RWPE1 (cell line): ENCODE measurements around the gene TRAF7.

Experiments used
- CTCF ChIA-PET: fragments of 350-600 bp; sonication (Branson Sonifier 250); formaldehyde crosslinking; extraction: SDS; loops from one replicate; lab custom pipeline; 2021; lab: Yijun Ruan, JAX
- POLR2A ChIA-PET: fragments of 400-600 bp; formaldehyde crosslinking; extraction: SDS; loops from one replicate; lab custom pipeline; 2020; ENCODE audit warnings: antibody characterized with exemption; ENCODE audit not compliant: low non-redundant PET; lab: Yijun Ruan, JAX
- DNase-seq: peaks from one replicate; pipeline ENCODE4 v3.0.0; 2012; ENCODE audit warnings: low spot score
- H3K27ac ChIP-seq: fragments of 450-650 bp; 2 replicates; pipeline ENCODE4 v1.5.1; 2017
- TF ChIP-seq, protein P1 (sequence below): fragments of 450-650 bp; conservative IDR thresholded peaks from 2 replicates; pipeline ENCODE4 v1.5.1; 2017; ENCODE audit warnings: low read depth, mild to moderate bottlenecking

Gene TRAF7

DNA sequence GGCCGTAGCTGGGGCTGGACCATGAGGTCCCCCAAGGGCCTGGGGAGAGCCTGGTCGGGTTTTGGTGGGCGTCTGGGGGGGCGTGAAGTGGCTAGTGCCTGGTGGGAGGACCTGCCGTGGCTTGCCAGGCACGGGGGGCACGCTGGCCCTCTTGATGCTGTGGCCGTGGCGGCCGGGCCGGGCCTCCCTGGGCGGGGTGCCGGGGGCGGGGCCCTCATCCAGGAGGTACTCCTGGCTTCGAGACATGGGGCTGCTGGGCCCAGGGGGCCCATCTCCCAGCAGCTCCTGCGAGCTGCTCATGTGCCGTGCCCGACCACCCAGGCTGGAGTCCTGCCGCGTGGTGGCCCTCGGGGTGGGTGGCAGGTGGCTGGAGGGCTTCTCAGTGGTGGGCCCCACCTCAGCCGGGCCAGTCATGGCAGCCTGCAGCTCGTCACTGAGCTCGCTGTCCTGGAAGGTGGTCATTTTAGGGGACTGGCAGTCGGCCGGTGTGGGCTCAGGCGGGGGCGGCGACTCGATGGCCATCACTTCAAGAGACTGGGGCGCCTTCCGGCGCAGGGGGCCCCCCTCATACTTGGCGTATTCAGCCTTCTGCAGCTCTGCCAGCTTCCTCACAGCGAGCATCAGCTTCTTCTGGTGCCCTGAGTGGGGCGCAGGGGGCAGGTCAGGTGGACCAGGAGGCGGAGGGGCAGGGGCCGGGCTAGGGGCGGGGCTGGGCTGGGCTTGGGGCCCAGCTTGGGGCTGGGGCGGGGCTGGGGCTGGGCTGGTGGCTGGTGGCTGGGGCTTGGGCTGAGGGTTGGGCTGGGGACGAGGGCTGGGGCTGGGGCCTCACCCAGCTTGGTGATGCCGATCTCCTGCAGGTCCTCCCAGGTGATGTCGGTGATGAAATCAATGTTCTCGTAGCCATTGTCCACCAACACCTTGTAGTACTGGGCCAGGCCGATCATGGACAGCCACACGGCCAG lies 25.7 kb downstream of the TRAF7 start:
- ChIA-PET CTCF (interaction anchor here (1.7 kb wide), 1 partner anchor 13 kb away, joined by 8 read pairs; no protein-coding TSS in a partner anchor), POLR2A (no interaction called here)
- peak overlapping the region; percentile 48 for H3K27ac ChIP-seq
- TF ChIP-seq, protein P1, sequence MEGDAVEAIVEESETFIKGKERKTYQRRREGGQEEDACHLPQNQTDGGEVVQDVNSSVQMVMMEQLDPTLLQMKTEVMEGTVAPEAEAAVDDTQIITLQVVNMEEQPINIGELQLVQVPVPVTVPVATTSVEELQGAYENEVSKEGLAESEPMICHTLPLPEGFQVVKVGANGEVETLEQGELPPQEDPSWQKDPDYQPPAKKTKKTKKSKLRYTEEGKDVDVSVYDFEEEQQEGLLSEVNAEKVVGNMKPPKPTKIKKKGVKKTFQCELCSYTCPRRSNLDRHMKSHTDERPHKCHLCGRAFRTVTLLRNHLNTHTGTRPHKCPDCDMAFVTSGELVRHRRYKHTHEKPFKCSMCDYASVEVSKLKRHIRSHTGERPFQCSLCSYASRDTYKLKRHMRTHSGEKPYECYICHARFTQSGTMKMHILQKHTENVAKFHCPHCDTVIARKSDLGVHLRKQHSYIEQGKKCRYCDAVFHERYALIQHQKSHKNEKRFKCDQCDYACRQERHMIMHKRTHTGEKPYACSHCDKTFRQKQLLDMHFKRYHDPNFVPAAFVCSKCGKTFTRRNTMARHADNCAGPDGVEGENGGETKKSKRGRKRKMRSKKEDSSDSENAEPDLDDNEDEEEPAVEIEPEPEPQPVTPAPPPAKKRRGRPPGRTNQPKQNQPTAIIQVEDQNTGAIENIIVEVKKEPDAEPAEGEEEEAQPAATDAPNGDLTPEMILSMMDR = no peak
- DNase-seq = no peak

DNA sequence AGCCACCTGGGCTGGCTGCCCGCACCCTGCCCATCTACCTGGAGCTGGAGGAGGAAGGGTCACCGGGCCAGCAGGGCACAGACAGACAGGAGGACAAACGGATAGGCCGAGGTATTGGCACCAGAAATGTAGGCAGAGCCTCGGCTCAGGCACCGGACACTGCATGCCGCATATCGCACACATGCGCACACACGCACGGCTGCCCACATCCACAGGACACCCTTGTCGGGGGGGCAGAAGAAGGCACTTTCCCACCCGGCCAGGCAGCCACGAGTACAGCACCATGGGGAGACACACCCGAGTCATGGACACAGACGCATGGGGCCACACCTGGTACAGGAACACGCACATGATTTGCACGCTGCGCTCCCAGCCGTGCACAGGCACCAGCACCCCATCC lies 26.4 kb downstream of the TRAF7 start:
- peak overlapping the region; percentile 48 for H3K27ac ChIP-seq
- ChIA-PET CTCF (no interaction called here), POLR2A (interaction anchor here (0.5 kb wide), 1 partner anchor 26 kb away, joined by 4 read pairs; no protein-coding TSS in a partner anchor)
- TF ChIP-seq, protein P1 = no peak
- DNase-seq = no peak

DNA sequence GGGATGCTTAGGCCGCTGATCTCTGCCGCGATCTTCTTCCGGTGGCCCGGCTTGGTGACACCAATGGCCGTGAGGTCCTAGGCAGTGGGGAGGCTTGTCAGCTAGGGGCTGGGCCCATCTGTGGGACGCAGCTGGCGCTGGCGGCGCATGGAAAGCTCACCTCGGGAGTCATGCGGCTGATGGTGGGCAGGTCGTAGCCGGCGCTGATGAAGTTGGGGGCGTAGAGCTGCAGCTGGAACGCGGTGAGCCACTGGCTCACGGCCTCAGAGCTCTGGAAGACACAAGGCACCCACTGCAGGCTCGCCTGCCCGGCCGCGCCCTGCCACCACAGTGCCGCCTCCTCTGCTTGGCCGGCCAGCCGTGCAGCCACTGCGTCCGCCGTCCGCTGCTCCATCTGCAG lies 28.1 kb downstream of the TRAF7 start:
- ChIA-PET CTCF (interaction anchor here (0.6 kb wide), 1 partner anchor 349 kb away, joined by 3 read pairs; no protein-coding TSS in a partner anchor), POLR2A (no interaction called here)
- H3K27ac ChIP-seq = no peak overlapping the region
- TF ChIP-seq, protein P1 = no peak
- no peak for DNase-seq

DNA sequence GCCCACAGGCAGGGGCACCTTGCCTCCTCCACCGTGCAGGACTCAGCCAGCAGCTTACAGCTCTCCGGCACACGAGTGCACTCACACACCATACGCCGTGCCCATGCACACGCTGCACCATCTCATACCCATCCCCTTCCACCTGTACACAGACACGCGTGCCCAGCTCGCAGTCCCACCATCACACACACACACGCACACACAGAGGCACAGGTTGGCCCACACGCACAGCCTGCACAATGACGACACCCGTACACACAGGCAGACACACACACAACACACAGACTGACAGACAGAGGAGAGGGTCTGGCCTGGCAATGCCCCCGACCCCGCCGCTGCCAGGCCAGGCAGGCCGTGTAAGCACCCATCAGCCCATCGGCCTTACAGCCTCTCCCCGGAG lies 28.8 kb downstream of the TRAF7 start:
- POLR2A ChIA-PET = no interaction called here
- no peak overlapping the region for H3K27ac ChIP-seq
- CTCF ChIA-PET = no interaction called here
- DNase-seq = no peak
- TF ChIP-seq, protein P1 = no peak

DNA sequence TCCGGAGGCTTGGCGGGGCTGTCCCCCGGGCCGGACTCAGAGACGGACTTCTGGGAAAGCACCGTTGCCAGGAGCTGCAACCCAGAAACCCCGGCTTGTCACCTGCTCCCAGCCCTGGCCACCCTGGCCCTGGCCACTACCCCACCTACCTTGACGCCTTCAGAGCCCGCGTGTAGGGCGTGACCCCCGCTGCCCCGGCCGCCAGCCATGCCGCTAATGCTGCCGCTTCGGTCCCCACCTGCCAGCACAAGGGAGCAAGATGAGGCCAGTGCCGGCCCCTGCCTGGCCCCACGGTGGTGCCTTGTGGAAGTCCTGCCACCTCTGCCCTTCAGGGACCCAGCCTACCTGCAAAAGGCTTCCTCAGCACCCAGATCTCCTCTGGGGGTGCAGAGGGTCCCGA lies 29.4 kb downstream of the TRAF7 start:
- DNase-seq = no peak
- ChIA-PET CTCF (interaction anchor here (0.7 to 1.5 kb wide), 2 partner anchors 10 to 155 kb away, joined by 3 read pairs; partner anchors contain the start of gene ABCA3), POLR2A (no interaction called here)
- TF ChIP-seq, protein P1 = no peak
- H3K27ac ChIP-seq = no peak overlapping the region

DNA sequence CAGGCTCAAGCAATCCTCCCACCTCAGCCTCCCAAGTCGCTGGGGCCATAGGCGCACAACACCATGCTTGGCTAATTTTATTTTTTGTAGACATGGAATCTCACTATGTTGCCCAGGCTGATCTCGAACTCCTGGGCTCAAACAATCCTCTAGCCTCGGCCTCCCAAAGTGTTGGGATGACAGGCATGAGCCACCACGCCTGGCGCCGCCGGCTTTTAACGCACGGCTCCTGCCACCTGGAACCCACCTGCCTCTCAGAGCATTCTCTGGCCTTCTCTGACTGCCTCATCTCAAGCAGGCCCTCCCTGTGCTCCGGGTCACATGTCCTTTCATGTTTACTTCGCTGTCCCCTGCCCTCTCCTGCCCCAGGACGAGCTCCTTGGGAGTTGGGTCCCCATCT lies 30.5 kb downstream of the TRAF7 start:
- ChIA-PET CTCF (interaction anchor here (1.5 kb wide), 1 partner anchor 9 kb away, joined by 3 read pairs; no protein-coding TSS in a partner anchor), POLR2A (no interaction called here)
- H3K27ac ChIP-seq = no peak overlapping the region
- TF ChIP-seq, protein P1 = no peak
- no peak for DNase-seq
